ENCODE data around the gene DNHD1.

DNHD1 gene, protein sequence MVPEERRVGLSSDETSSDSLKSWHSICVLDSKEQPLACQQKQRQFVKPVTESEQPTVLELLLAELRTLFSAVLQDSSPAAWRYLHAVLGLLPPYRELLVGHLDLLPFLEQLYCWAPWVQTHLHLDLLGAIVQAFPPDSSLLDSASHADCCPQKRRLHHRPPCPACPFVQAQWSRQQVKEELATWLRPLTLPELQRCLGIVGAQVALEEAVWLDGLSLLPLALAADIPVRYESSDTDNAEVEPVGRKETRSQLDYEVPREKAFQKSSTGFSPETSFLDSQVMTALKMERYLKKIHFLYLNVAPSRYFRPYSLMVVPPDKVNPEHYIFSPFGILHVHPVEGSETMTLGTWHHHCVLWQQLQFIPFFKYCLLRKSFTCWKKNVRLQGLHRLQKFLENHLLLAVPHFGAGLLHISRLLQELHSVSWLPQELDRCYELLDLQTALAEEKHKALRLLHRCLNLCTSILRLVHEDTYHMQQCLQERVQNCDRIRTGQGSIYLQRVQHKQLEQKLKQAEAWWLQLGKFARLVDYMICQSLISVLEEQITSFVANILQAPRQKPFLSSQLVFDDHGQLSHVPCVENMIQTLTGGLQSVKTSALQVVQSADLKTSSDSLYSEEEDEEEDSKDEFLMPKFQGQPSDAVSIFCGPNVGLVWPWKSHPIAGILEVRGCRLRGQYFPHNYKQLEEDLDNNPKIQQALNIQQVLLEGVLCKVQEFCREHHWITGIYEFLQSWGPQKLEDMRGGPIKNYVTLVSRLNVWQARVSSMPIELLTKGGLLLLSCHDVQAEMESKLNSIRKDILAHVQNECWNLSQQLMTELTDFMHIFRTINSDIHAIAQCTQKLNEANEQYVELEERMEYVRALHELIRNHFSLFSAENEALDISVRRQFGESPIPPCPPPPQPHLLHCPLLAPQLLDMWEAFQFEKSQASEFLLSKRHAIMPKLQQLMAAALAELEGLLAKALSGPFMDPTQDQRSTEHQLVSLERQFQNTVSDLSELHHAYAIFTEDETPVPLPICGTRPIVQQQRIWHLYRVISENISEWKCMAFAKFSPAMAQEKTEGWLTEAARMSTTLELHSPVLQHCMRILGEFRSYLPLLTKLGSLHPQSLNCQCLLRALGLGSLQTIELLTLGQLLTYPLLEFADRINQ (N-terminal part only)

GRCh38 chr11:6497069-6497839 is at the start of gene DNHD1:
Gene DNHD1 (plus strand): TSS chr11:6497280. CDS start chr11:6498216, 936 bp downstream.
- TF ChIP-seq CTCF (IDR thresholded peaks at IDR 0.05; ENCODE audit: low read length, missing control alignments): no peak

GRCh38 chr11:6448574-6448973 is 48.5 kb upstream of the DNHD1 start:
- no peak for TF ChIP-seq CTCF (IDR thresholded peaks at IDR 0.05; ENCODE audit: low read length, missing control alignments)
- no peak for DNase-seq (ENCODE audit: low read depth)
- no peak overlapping the region for H3K4me3 ChIP-seq (replicated peaks; ENCODE audit: low read depth, low read length)

More at GRCh38 chr11:6497069-6497839, at the start of gene DNHD1:
- H3K4me3 ChIP-seq (replicated peaks; ENCODE audit: low read depth, low read length): no peak within 1 kb of the TSS
- DNase-seq (ENCODE audit: low read depth): no peak

GRCh38 chr11:6452219-6452618 is 44.9 kb upstream of the DNHD1 start:
- DNase-seq (ENCODE audit: low read depth): no peak
- H3K4me3 ChIP-seq (replicated peaks; ENCODE audit: low read depth, low read length): no peak overlapping the region
- no peak for TF ChIP-seq CTCF (IDR thresholded peaks at IDR 0.05; ENCODE audit: low read length, missing control alignments)

DNA sequence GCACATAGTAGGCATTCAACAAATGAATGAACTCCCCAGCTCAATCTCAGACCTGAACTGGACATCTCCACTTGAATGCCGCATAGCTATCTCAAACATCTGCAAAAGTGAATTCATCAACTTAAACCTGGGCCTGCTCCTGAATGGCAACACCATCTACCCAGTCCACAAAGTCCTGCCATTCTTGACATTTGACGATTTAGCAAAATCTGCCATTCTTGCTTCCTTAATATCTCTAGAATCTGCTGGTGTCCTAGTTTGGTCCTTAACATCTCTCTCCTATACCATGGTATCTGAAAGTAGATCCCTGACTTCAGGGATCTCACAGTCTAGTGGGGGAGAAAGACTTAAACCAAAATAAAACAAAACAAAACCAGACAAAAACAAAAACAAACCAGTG is 43.9 kb upstream of the DNHD1 start:
- H3K4me3 ChIP-seq (replicated peaks; ENCODE audit: low read depth, low read length): no peak overlapping the region
- no peak for TF ChIP-seq CTCF (IDR thresholded peaks at IDR 0.05; ENCODE audit: low read length, missing control alignments)
- no peak for DNase-seq (ENCODE audit: low read depth)

- DNase-seq (ENCODE audit: low read depth): no peak
- TF ChIP-seq CTCF (IDR thresholded peaks at IDR 0.05; ENCODE audit: low read length, missing control alignments): no peak
- H3K4me3 ChIP-seq (replicated peaks; ENCODE audit: low read depth, low read length): no peak overlapping the region
Observed at GRCh38 chr11:6455070-6455469, 42.0 kb upstream of the DNHD1 start.

All from fibroblast of pulmonary artery (primary cell).